WTC11 (cell line): ENCODE data around the gene MIA2.

Source experiments
- ESRRA ChIP-seq: sonication (generic); formaldehyde crosslinking; IDR thresholded peaks from 2 replicates; pipeline ENCODE4 v1.8.1; 2022; ENCODE audit warnings: mild to moderate bottlenecking, missing genetic modification reagents, borderline replicate concordance
- ETV6 ChIP-seq: sonication (generic); formaldehyde crosslinking; IDR thresholded peaks from 2 replicates; pipeline ENCODE4 v1.8.1; 2022; ENCODE audit warnings: mild to moderate bottlenecking, missing genetic modification reagents
- TEAD1 ChIP-seq: sonication (generic); formaldehyde crosslinking; IDR thresholded peaks from 2 replicates; pipeline ENCODE4 v1.8.0; 2022; ENCODE audit warnings: mild to moderate bottlenecking, missing genetic modification reagents
- TP53 ChIP-seq: sonication (generic); formaldehyde crosslinking; IDR thresholded peaks from 2 replicates; pipeline ENCODE4 v1.8.1; 2023; ENCODE audit warnings: mild to moderate bottlenecking, missing genetic modification reagents
- ZNF219 ChIP-seq: sonication (generic); formaldehyde crosslinking; IDR thresholded peaks from 2 replicates; pipeline ENCODE4 v1.8.0; 2023; ENCODE audit warnings: missing genetic modification reagents, mild to moderate bottlenecking, borderline replicate concordance
- ZNF263 ChIP-seq: sonication (generic); formaldehyde crosslinking; IDR thresholded peaks from 2 replicates; pipeline ENCODE4 v1.8.1; 2022; ENCODE audit warnings: low read depth, mild to moderate bottlenecking, moderate library complexity, missing genetic modification reagents
- TF ChIP-seq, protein P1 (sequence below): sonication (generic); formaldehyde crosslinking; IDR thresholded peaks from 2 replicates; pipeline ENCODE4 v1.8.1; 2022; ENCODE audit warnings: low read depth, mild to moderate bottlenecking, moderate library complexity, missing genetic modification reagents, borderline replicate concordance
- TF ChIP-seq, protein P2 (sequence below): sonication (generic); formaldehyde crosslinking; IDR thresholded peaks from 2 replicates; pipeline ENCODE4 v1.8.1; 2023; ENCODE audit warnings: mild to moderate bottlenecking, missing genetic modification reagents, moderate library complexity
- TF ChIP-seq, protein P3 (sequence below): fragments of 200-600 bp; IDR thresholded peaks from 2 replicates; pipeline ENCODE4 v1.8.0; 2022; ENCODE audit warnings: antibody characterized with exemption
- TF ChIP-seq, protein P4 (sequence below): fragments of 250-450 bp; sonication (Bioruptor Pico); IDR thresholded peaks from 2 replicates; pipeline ENCODE4 v1.8.0; 2021; ENCODE audit warnings: mild to moderate bottlenecking
- TF ChIP-seq, protein P5 (sequence below): sonication (generic); formaldehyde crosslinking; IDR thresholded peaks from 2 replicates; pipeline ENCODE4 v1.8.1; 2023; ENCODE audit warnings: mild to moderate bottlenecking, missing genetic modification reagents, moderate library complexity
- TF ChIP-seq, protein P6 (sequence below): sonication (generic); formaldehyde crosslinking; IDR thresholded peaks from 2 replicates; pipeline ENCODE4 v1.8.0; 2022; ENCODE audit warnings: missing genetic modification reagents
- TF ChIP-seq, protein P7 (sequence below): sonication (generic); formaldehyde crosslinking; IDR thresholded peaks from 2 replicates; pipeline ENCODE4 v1.8.0; 2022; ENCODE audit warnings: mild to moderate bottlenecking, missing genetic modification reagents
- TF ChIP-seq, protein P8 (sequence below): sonication (generic); formaldehyde crosslinking; IDR thresholded peaks from 2 replicates; pipeline ENCODE4 v1.8.1; 2022; ENCODE audit warnings: mild to moderate bottlenecking, missing genetic modification reagents, moderate library complexity, borderline replicate concordance

DNA sequence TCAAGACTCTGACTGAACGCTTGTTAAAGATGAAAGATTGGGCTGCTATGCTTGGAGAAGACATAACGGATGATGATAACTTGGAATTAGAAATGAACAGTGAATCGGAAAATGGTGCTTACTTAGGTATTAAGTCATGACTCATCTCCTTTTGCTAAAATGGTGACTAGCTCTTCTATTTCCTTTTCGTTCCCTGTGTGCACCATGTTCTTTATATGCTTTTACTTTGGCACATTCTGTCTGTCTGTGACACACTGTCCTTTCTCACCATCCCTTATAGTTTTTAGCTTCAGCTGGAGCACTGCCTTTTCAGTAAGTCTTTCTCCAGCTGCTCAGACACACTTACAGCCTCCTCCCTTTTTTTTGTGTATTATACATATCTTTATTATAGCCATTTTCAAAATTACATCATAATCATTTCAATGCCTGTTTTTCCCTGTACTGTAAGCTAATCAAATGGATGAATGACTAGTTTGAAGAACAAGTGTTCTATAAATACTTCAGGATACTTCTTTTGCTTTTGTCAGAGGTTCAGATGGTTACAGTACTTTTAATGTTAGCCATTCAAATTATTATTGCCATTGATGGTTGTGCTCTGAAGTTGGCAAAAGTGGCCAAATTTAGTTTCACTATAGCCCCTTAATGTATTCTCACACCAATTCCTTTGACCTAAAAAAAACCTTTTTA lies 68.6 kb downstream of the MIA2 start:
- TF ChIP-seq, protein P1, sequence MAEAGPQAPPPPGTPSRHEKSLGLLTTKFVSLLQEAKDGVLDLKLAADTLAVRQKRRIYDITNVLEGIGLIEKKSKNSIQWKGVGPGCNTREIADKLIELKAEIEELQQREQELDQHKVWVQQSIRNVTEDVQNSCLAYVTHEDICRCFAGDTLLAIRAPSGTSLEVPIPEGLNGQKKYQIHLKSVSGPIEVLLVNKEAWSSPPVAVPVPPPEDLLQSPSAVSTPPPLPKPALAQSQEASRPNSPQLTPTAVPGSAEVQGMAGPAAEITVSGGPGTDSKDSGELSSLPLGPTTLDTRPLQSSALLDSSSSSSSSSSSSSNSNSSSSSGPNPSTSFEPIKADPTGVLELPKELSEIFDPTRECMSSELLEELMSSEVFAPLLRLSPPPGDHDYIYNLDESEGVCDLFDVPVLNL: no peak
- no peak for TF ChIP-seq TEAD1 (CRISPR knock-in tag)
- TF ChIP-seq, protein P2, sequence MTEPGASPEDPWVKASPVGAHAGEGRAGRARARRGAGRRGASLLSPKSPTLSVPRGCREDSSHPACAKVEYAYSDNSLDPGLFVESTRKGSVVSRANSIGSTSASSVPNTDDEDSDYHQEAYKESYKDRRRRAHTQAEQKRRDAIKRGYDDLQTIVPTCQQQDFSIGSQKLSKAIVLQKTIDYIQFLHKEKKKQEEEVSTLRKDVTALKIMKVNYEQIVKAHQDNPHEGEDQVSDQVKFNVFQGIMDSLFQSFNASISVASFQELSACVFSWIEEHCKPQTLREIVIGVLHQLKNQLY (CRISPR knock-in tag): no peak
- TF ChIP-seq, protein P3, sequence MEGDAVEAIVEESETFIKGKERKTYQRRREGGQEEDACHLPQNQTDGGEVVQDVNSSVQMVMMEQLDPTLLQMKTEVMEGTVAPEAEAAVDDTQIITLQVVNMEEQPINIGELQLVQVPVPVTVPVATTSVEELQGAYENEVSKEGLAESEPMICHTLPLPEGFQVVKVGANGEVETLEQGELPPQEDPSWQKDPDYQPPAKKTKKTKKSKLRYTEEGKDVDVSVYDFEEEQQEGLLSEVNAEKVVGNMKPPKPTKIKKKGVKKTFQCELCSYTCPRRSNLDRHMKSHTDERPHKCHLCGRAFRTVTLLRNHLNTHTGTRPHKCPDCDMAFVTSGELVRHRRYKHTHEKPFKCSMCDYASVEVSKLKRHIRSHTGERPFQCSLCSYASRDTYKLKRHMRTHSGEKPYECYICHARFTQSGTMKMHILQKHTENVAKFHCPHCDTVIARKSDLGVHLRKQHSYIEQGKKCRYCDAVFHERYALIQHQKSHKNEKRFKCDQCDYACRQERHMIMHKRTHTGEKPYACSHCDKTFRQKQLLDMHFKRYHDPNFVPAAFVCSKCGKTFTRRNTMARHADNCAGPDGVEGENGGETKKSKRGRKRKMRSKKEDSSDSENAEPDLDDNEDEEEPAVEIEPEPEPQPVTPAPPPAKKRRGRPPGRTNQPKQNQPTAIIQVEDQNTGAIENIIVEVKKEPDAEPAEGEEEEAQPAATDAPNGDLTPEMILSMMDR: no peak
- TF ChIP-seq, protein P4, sequence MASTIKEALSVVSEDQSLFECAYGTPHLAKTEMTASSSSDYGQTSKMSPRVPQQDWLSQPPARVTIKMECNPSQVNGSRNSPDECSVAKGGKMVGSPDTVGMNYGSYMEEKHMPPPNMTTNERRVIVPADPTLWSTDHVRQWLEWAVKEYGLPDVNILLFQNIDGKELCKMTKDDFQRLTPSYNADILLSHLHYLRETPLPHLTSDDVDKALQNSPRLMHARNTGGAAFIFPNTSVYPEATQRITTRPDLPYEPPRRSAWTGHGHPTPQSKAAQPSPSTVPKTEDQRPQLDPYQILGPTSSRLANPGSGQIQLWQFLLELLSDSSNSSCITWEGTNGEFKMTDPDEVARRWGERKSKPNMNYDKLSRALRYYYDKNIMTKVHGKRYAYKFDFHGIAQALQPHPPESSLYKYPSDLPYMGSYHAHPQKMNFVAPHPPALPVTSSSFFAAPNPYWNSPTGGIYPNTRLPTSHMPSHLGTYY (CRISPR knock-in tag): no peak
- no peak for TF ChIP-seq ESRRA
- TF ChIP-seq ZNF219 (CRISPR knock-in tag): no peak
- TF ChIP-seq, protein P5, sequence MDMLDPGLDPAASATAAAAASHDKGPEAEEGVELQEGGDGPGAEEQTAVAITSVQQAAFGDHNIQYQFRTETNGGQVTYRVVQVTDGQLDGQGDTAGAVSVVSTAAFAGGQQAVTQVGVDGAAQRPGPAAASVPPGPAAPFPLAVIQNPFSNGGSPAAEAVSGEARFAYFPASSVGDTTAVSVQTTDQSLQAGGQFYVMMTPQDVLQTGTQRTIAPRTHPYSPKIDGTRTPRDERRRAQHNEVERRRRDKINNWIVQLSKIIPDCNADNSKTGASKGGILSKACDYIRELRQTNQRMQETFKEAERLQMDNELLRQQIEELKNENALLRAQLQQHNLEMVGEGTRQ (CRISPR knock-in tag): no peak
- TF ChIP-seq, protein P6, sequence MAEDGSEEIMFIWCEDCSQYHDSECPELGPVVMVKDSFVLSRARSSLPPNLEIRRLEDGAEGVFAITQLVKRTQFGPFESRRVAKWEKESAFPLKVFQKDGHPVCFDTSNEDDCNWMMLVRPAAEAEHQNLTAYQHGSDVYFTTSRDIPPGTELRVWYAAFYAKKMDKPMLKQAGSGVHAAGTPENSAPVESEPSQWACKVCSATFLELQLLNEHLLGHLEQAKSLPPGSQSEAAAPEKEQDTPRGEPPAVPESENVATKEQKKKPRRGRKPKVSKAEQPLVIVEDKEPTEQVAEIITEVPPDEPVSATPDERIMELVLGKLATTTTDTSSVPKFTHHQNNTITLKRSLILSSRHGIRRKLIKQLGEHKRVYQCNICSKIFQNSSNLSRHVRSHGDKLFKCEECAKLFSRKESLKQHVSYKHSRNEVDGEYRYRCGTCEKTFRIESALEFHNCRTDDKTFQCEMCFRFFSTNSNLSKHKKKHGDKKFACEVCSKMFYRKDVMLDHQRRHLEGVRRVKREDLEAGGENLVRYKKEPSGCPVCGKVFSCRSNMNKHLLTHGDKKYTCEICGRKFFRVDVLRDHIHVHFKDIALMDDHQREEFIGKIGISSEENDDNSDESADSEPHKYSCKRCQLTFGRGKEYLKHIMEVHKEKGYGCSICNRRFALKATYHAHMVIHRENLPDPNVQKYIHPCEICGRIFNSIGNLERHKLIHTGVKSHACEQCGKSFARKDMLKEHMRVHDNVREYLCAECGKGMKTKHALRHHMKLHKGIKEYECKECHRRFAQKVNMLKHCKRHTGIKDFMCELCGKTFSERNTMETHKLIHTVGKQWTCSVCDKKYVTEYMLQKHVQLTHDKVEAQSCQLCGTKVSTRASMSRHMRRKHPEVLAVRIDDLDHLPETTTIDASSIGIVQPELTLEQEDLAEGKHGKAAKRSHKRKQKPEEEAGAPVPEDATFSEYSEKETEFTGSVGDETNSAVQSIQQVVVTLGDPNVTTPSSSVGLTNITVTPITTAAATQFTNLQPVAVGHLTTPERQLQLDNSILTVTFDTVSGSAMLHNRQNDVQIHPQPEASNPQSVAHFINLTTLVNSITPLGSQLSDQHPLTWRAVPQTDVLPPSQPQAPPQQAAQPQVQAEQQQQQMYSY (CRISPR knock-in tag): no peak
- no peak for TF ChIP-seq ETV6 (CRISPR knock-in tag)
- TF ChIP-seq, protein P7, sequence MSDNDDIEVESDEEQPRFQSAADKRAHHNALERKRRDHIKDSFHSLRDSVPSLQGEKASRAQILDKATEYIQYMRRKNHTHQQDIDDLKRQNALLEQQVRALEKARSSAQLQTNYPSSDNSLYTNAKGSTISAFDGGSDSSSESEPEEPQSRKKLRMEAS: no peak
- TF ChIP-seq ZNF263 (CRISPR knock-in tag): no peak
- TF ChIP-seq TP53: no peak
- TF ChIP-seq, protein P8, sequence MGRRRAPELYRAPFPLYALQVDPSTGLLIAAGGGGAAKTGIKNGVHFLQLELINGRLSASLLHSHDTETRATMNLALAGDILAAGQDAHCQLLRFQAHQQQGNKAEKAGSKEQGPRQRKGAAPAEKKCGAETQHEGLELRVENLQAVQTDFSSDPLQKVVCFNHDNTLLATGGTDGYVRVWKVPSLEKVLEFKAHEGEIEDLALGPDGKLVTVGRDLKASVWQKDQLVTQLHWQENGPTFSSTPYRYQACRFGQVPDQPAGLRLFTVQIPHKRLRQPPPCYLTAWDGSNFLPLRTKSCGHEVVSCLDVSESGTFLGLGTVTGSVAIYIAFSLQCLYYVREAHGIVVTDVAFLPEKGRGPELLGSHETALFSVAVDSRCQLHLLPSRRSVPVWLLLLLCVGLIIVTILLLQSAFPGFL (CRISPR knock-in tag): no peak
